ENCODE measurements around the gene CEP295NL.
"Not testable (repeated sequence)": the region's sequence is repeated elsewhere in the genome, so short reads cannot be mapped to it uniquely, and the experiment has no call there.

Gene CEP295NL

GRCh38 chr17:78925662-78926555 is 22.9 kb upstream of the CEP295NL start:
- no peak for DNase-seq

- peak; percentile 57 for DNase-seq
Measured at GRCh38 chr17:78925234-78925633, 22.2 kb upstream of the CEP295NL start, which contains the start of gene TIMP2. Gene TIMP2 (minus strand): TSS chr17:78925387. CDS start chr17:78925088, 299 bp downstream.

GRCh38 chr17:78924481-78925151 is 21.6 kb upstream of the CEP295NL start:
- no peak for DNase-seq

- peak; percentile 45 for DNase-seq
Measured at GRCh38 chr17:78923660-78924453, 20.9 kb upstream of the CEP295NL start.

GRCh38 chr17:78922816-78923498 is 20.0 kb upstream of the CEP295NL start:
- no peak for DNase-seq

GRCh38 chr17:78921437-78921971 is 18.5 kb upstream of the CEP295NL start:
- DNase-seq: no peak

- DNase-seq: no peak
Measured at GRCh38 chr17:78920528-78920927, 17.5 kb upstream of the CEP295NL start.

GRCh38 chr17:78919861-78920450 is 17.0 kb upstream of the CEP295NL start:
- DNase-seq: no peak

- DNase-seq: no peak
Measured at GRCh38 chr17:78918979-78919378, 16.0 kb upstream of the CEP295NL start.

GRCh38 chr17:78917451-78918275 is 14.7 kb upstream of the CEP295NL start:
- DNase-seq: no peak

GRCh38 chr17:78915872-78916632 is 13.1 kb upstream of the CEP295NL start:
- peak; percentile 25 for DNase-seq

- no peak for DNase-seq
Measured at GRCh38 chr17:78913115-78913514, 10.1 kb upstream of the CEP295NL start.

- no peak for DNase-seq
Measured at GRCh38 chr17:78912082-78912481, 9.1 kb upstream of the CEP295NL start.

GRCh38 chr17:78911543-78911942 is 8.5 kb upstream of the CEP295NL start:
- DNase-seq: not testable (repeated sequence)

- no peak for DNase-seq
Measured at GRCh38 chr17:78910497-78911284, 7.7 kb upstream of the CEP295NL start.

- no peak for DNase-seq
Measured at GRCh38 chr17:78908426-78908825, 5.4 kb upstream of the CEP295NL start.

GRCh38 chr17:78905541-78905940 is 2.5 kb upstream of the CEP295NL start:
- no peak for DNase-seq

- no peak for DNase-seq
Measured at GRCh38 chr17:78905116-78905515, 2.1 kb upstream of the CEP295NL start.

- DNase-seq: no peak
Measured at GRCh38 chr17:78904371-78904770, 1.4 kb upstream of the CEP295NL start.

All from stimulated activated CD4-positive, alpha-beta T cell treated with anti-CD3 and anti-CD28 coated beads, Interleukin-1b, Interleukin-23, amount 100 ng/mL, for 48 hours (primary cell).